ENCODE results near the gene DLG1.

DNA sequence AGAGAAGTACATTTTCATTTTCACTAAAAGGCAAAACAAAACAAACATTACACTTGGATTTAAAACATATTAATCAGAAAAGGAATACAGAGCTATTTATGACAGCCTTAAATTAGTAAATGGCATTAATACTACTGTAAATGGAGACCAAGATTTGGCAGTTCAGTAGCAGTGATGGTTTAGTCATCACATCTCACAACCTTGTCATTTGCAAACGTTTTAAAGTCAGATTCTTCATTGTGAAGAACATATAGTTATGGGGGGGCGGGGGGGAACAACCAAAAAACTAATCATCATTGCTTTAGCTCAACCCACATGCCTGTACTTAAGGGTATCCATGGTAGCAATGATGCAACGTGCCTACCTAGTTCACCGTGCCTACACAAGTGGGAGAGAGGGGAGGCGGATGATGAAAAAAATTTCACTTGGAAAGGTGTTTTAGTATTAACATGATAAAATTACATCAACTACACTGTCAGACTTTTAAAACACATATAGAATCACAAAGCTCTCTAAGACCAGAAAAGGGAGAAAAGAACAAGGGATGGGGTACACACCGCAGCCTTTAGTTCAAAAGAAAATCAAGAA, 40.1 kb downstream of the DLG1 start:
- TF ChIP-seq POLR2A (IDR thresholded peaks at IDR 0.05) (no peak), POLR2AphosphoS5 (IDR thresholded peaks at IDR 0.05; ENCODE audit: insufficient read depth in 1 of 2, low read depth in 1 of 2) (no peak)
- TF ChIP-seq, protein P1, sequence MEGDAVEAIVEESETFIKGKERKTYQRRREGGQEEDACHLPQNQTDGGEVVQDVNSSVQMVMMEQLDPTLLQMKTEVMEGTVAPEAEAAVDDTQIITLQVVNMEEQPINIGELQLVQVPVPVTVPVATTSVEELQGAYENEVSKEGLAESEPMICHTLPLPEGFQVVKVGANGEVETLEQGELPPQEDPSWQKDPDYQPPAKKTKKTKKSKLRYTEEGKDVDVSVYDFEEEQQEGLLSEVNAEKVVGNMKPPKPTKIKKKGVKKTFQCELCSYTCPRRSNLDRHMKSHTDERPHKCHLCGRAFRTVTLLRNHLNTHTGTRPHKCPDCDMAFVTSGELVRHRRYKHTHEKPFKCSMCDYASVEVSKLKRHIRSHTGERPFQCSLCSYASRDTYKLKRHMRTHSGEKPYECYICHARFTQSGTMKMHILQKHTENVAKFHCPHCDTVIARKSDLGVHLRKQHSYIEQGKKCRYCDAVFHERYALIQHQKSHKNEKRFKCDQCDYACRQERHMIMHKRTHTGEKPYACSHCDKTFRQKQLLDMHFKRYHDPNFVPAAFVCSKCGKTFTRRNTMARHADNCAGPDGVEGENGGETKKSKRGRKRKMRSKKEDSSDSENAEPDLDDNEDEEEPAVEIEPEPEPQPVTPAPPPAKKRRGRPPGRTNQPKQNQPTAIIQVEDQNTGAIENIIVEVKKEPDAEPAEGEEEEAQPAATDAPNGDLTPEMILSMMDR (IDR thresholded peaks at IDR 0.05) = no peak
